B cell (primary cell): ENCODE measurements around the gene TBCC. TPM values are rescaled to one million over a fixed set of nuclear protein-coding genes. Genes with fewer than 3 reads are reported as not detected.

Experiments
- ATAC-seq: fragments of 200-7000 bp; cut with Tn5 transposase; one replicate; pipeline ENCODE4 v1.10.0; 2021; ENCODE audit warnings: low read depth, mild to moderate bottlenecking, moderate number of reproducible peaks, moderate library complexity
- CTCF ChIA-PET: fragments of 350-600 bp; sonication (Branson Sonifier 250); formaldehyde crosslinking; loops from one replicate; lab custom pipeline; 2021; ENCODE audit warnings: antibody characterized with exemption, inconsistent platforms; lab: Charles Lee
- POLR2A ChIA-PET: fragments of 350-600 bp; sonication (Branson Sonifier 250); formaldehyde crosslinking; loops from one replicate; lab custom pipeline; 2021; ENCODE audit warnings: antibody characterized with exemption; lab: Charles Lee
- DNase-seq: peaks from one replicate; pipeline ENCODE4 v3.0.0; 2013
- H2AFZ ChIP-seq: 2 replicates; pipeline ENCODE4 v1.6.1; 2012; ENCODE audit warnings: mild to moderate bottlenecking, low read depth, low read length; ENCODE audit not compliant: insufficient read depth, poor library complexity, severe bottlenecking
- H3K27ac ChIP-seq, 2 donors: 1 replicate in 1 of 2; 2 replicates in 1 of 2; pipeline ENCODE4 v1.5.1; 2012 to 2013; ENCODE audit warnings: low read length in 2 of 2, mild to moderate bottlenecking in 2 of 2, moderate library complexity in 1 of 2
- H3K27me3 ChIP-seq, 4 experiments: fragments of 200-600 bp in 1 of 4; sonication (generic) in 1 of 4; replicated peaks in 1 of 4; 1 replicate in 2 of 4; 2 replicates in 2 of 4; pipeline versions ENCODE4 v1.6.1 to v1.7.0; 2013 to 2016; ENCODE audit warnings: low read length in 3 of 4, mild to moderate bottlenecking in 2 of 4, mixed read lengths in 1 of 4, moderate library complexity in 1 of 4; ENCODE audit not compliant: insufficient read depth in 4 of 4, control insufficient read depth in 3 of 4; ENCODE audit errors: control extremely low read depth in 1 of 4
- H3K36me3 ChIP-seq, 2 experiments: replicated peaks in 1 of 2; 1 replicate in 1 of 2; 2 replicates in 1 of 2; pipeline versions ENCODE4 v1.6.1 to v1.7.1; 2013; ENCODE audit warnings: low read length in 1 of 2; ENCODE audit not compliant: insufficient read depth in 2 of 2, control insufficient read depth in 1 of 2; ENCODE audit errors: control extremely low read depth in 1 of 2, extremely low read depth in 1 of 2
- H3K4me1 ChIP-seq, 2 donors: fragments of 200-600 bp in 1 of 2; sonication (generic) in 1 of 2; 1 replicate in 1 of 2; 2 replicates in 1 of 2; pipeline versions ENCODE4 v1.5.1 to v1.6.1; 2013 to 2017; ENCODE audit warnings: low read length in 2 of 2; ENCODE audit not compliant: control insufficient read depth in 2 of 2, insufficient read depth in 2 of 2
- H3K4me2 ChIP-seq: replicated peaks from 2 replicates; pipeline ENCODE3; 2012; ENCODE audit warnings: mild to moderate bottlenecking, low read depth, low read length; ENCODE audit not compliant: poor library complexity, severe bottlenecking
- H3K4me3 ChIP-seq, 5 experiments: fragments of 200-600 bp in 1 of 5; sonication (generic) in 1 of 5; 1 replicate in 3 of 5; 2 replicates in 2 of 5; pipeline versions ENCODE4 v1.5.1 to v1.7.0; 2011 to 2016; ENCODE audit warnings: low read length in 4 of 5, mild to moderate bottlenecking in 4 of 5, low read depth in 2 of 5, control low read depth in 1 of 5, moderate library complexity in 1 of 5; ENCODE audit not compliant: insufficient read depth in 1 of 5; ENCODE audit errors: control extremely low read depth in 1 of 5, extremely low read depth in 1 of 5
- H3K79me2 ChIP-seq: fragments of 200-600 bp; sonication (generic); one replicate; pipeline ENCODE4 v1.6.0; 2016; ENCODE audit warnings: low read length; ENCODE audit not compliant: control insufficient read depth, insufficient read depth
- H3K9ac ChIP-seq: fragments of 200-600 bp; sonication (generic); 2 replicates; pipeline ENCODE4 v1.6.1; 2017; ENCODE audit warnings: mild to moderate bottlenecking, low read length, moderate library complexity
- H3K9me3 ChIP-seq, 3 donors: one replicate each; pipeline versions ENCODE4 v1.6.1 to v1.7.1; 2013; ENCODE audit warnings: low read length in 2 of 3; ENCODE audit not compliant: control insufficient read depth in 2 of 3, insufficient read depth in 1 of 3; ENCODE audit errors: control extremely low read depth in 1 of 3
- H4K20me1 ChIP-seq: 2 replicates; pipeline ENCODE4 v1.6.0; 2012; ENCODE audit warnings: mild to moderate bottlenecking, low read length; ENCODE audit not compliant: insufficient read depth, control insufficient read depth, poor library complexity, severe bottlenecking
- H3K27ac Mint-ChIP-seq: one replicate; pipeline ENCODE4 v1.8.0; 2021; ENCODE audit warnings: mixed read lengths
- H3K27me3 Mint-ChIP-seq: one replicate; pipeline ENCODE4 v1.8.0; 2021; ENCODE audit warnings: mixed read lengths
- H3K4me1 Mint-ChIP-seq: one replicate; pipeline ENCODE4 v1.8.0; 2021; ENCODE audit warnings: mixed read lengths
- H3K4me3 Mint-ChIP-seq: one replicate; pipeline ENCODE4 v1.8.0; 2021; ENCODE audit warnings: mixed read lengths
- H3K9me3 Mint-ChIP-seq: one replicate; pipeline ENCODE4 v1.8.0; 2022; ENCODE audit warnings: mixed read lengths; ENCODE audit not compliant: insufficient read depth
- CTCF ChIP-seq: fragments of 200-600 bp; IDR thresholded peaks from one replicate; pipeline ENCODE4 v1.8.0; 2022; ENCODE audit warnings: antibody characterized with exemption, mild to moderate bottlenecking
- EZH2 ChIP-seq: IDR thresholded peaks from 2 replicates; pipeline ENCODE4 v1.6.1; 2012; ENCODE audit warnings: borderline replicate concordance, low read depth, mild to moderate bottlenecking, moderate library complexity, low read length; ENCODE audit not compliant: insufficient read depth, poor library complexity, severe bottlenecking
- WGBS: methylation state at CpG from one replicate; pipeline ENCODE4 v1.1.5; 2013; ENCODE audit warnings: missing lambda C conversion rate; ENCODE audit not compliant: insufficient coverage; 5-methylcytosine and 5-hydroxymethylcytosine counted together
- intact Hi-C: fragments of 100-400 bp; cut with micrococcal nuclease; formaldehyde crosslinking; loops from one replicate; pipeline ENCODE4 v1.10.0; 2022
- polyA plus RNA-seq: library from polyadenylated mRNA; depleted of rRNA; stranded (reverse); fragments of >200 nt; gene quantifications from 2 replicates; pipeline ENCODE4 v1.2.3, GENCODE V29; 2012
- total RNA-seq, 2 donors: library from RNA; stranded (reverse); fragments of 120-200 nt in 1 of 2; gene quantifications; 1 replicate in 1 of 2; 2 replicates in 1 of 2; pipeline versions ENCODE4 v1.2.3 to v1.2.4, GENCODE V29; 2013 to 2022

Gene TBCC
- total and polyA plus RNA-seq, 2 donors (not counting 1 experiment from before 2014, with no cell fraction given) = 35.7 to 55.7 TPM

- H3K4me3 Mint-ChIP-seq = no peak overlapping the region
- no peaks in the 10 kb centered on the region for H3K4me1 Mint-ChIP-seq
- Histone ChIP-seq H3K4me3 (no peak overlapping the region), H3K9me3 (peaks cover 0 to 9% (median 8%) of the 10 kb centered on the region in 3 donors), H3K4me2 (no peak overlapping the region), H3K27ac (no peak overlapping the region), H3K9ac (no peak overlapping the region), H3K36me3 (no peaks in the 10 kb centered on the region), H3K79me2 (no peaks in the 10 kb centered on the region), H3K27me3 (peaks cover 0 to 3% (median 1%) of the 10 kb centered on the region in 4 experiments), H4K20me1 (no peaks in the 10 kb centered on the region), H3K4me1 (no peaks in the 10 kb centered on the region), H2AFZ (no peak overlapping the region)
- H3K27ac Mint-ChIP-seq = no peak overlapping the region
- 95% methylated on average over 11 of the region's 11 CpGs for WGBS
- ATAC-seq (no peak), DNase-seq (no peak)
- peaks cover 11% of the 10 kb centered on the region for H3K27me3 Mint-ChIP-seq
- intact Hi-C loops = no loop called here
- TF ChIP-seq CTCF (no peak), EZH2 (no peak)
- CTCF ChIA-PET = interaction anchor here (0.9 kb wide), 1 partner anchor 18 kb away, joined by 3 read pairs; no protein-coding TSS in a partner anchor
- peaks cover 3% of the 10 kb centered on the region for H3K9me3 Mint-ChIP-seq
- POLR2A ChIA-PET = no interaction called here
Observed at GRCh38 chr6:42708096-42708495, 37.8 kb downstream of the TBCC start.

GRCh38 chr6:42707595-42707994, 38.3 kb downstream of the TBCC start:
- H2AFZ ChIP-seq = no peak overlapping the region
- intact Hi-C loops = no loop called here
- Mint-ChIP-seq H3K9me3 (peaks cover 3% of the 10 kb centered on the region), H3K27me3 (peaks cover 11% of the 10 kb centered on the region), H3K27ac (no peak overlapping the region), H3K4me1 (no peaks in the 10 kb centered on the region), H3K4me3 (no peak overlapping the region)
- no peaks in the 10 kb centered on the region for H3K36me3 ChIP-seq
- ATAC-seq = no peak
- no peak for DNase-seq
- H3K4me1 ChIP-seq = no peaks in the 10 kb centered on the region
- peaks cover 0 to 3% (median 1%) of the 10 kb centered on the region in 4 experiments for H3K27me3 ChIP-seq
- ChIA-PET CTCF (interaction anchor here (0.9 kb wide), 1 partner anchor 18 kb away, joined by 3 read pairs; no protein-coding TSS in a partner anchor), POLR2A (no interaction called here)
- H3K4me3 ChIP-seq = no peak overlapping the region
- H3K4me2 ChIP-seq = no peak overlapping the region
- no peak for TF ChIP-seq EZH2
- no peak overlapping the region for H3K27ac ChIP-seq
- H4K20me1 ChIP-seq = no peaks in the 10 kb centered on the region
- no peak overlapping the region for H3K9ac ChIP-seq
- no peaks in the 10 kb centered on the region for H3K79me2 ChIP-seq
- WGBS = 92% methylated on average over 6 of the region's 7 CpGs
- H3K9me3 ChIP-seq = peaks cover 0 to 9% (median 8%) of the 10 kb centered on the region in 3 donors
